Measurements from ENCODE around the gene AMHR2.

DNA sequence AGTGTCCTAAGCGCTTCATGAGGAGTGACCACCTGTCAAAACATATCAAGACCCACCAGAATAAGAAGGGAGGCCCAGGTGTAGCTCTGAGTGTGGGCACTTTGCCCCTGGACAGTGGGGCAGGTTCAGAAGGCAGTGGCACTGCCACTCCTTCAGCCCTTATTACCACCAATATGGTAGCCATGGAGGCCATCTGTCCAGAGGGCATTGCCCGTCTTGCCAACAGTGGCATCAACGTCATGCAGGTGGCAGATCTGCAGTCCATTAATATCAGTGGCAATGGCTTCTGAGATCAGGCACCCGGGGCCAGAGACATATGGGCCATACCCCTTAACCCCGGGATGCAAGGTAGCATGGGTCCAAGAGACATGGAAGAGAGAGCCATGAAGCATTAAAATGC, 12.7 kb upstream of the AMHR2 start:
- TF ChIP-seq, protein P1, sequence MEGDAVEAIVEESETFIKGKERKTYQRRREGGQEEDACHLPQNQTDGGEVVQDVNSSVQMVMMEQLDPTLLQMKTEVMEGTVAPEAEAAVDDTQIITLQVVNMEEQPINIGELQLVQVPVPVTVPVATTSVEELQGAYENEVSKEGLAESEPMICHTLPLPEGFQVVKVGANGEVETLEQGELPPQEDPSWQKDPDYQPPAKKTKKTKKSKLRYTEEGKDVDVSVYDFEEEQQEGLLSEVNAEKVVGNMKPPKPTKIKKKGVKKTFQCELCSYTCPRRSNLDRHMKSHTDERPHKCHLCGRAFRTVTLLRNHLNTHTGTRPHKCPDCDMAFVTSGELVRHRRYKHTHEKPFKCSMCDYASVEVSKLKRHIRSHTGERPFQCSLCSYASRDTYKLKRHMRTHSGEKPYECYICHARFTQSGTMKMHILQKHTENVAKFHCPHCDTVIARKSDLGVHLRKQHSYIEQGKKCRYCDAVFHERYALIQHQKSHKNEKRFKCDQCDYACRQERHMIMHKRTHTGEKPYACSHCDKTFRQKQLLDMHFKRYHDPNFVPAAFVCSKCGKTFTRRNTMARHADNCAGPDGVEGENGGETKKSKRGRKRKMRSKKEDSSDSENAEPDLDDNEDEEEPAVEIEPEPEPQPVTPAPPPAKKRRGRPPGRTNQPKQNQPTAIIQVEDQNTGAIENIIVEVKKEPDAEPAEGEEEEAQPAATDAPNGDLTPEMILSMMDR (IDR thresholded peaks at IDR 0.05) = no peak
- TF ChIP-seq EP300 (IDR thresholded peaks at IDR 0.05) = no peak
